ENCODE measurements around the gene FRG2. TPM values are rescaled to one million over a fixed set of nuclear protein-coding genes. Genes with fewer than 3 reads are reported as not detected.
"Not testable (repeated sequence)": the region's sequence is repeated elsewhere in the genome, so short reads cannot be mapped to it uniquely, and the experiment has no call there.

FRG2 gene
- total RNA-seq, 1 experiment from 2014 or later: 0.23 TPM

DNA sequence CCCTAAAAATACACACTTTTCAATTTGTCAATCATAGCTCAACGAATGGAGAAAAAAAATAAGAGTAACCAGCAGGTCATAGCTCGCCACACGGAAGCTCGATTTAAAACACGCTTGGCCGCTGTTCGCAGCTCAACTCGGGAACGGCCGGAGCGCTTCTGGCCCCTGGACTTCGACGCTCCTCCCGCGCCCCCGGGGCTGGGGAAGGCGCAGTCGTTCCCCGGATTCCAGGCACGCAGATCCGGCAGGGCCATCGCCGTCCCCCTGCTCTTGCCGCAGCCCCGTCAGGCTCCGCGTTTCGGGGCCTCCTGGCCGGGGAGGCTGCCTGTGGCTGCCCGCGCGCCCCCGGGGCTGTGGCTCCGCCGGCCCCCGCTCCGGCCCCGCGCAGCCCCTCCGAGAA, 13.8 kb upstream of the FRG2 start:
- H3K36me3 Mint-ChIP-seq (ENCODE audit: insufficient read depth, unreplicated experiment); DNase-seq; H3K27ac Mint-ChIP-seq (ENCODE audit: unreplicated experiment); H3K4me3 ChIP-seq (ENCODE audit: low read depth, low read length); H3K36me3 ChIP-seq (ENCODE audit: control insufficient read depth, insufficient read depth, low read length); H3K9me3 Mint-ChIP-seq (ENCODE audit: unreplicated experiment); H3K4me3 Mint-ChIP-seq (ENCODE audit: unreplicated experiment); POLR2A ChIA-PET; intact Hi-C loops (cut with micrococcal nuclease; ENCODE audit: unreplicated experiment); BruUV-seq (replicated peaks); H3K9me3 ChIP-seq; CTCF ChIA-PET; H3K27me3 ChIP-seq (replicated peaks; ENCODE audit: control insufficient read depth, insufficient read depth, low read length); H3K4me1 Mint-ChIP-seq (ENCODE audit: low read depth, unreplicated experiment); H3K4me1 ChIP-seq; H3K27me3 Mint-ChIP-seq (ENCODE audit: insufficient read depth, unreplicated experiment): not testable (repeated sequence)

- H3K9me3 Mint-ChIP-seq (ENCODE audit: unreplicated experiment); H3K27me3 ChIP-seq (replicated peaks; ENCODE audit: control insufficient read depth, insufficient read depth, low read length); H3K27ac Mint-ChIP-seq (ENCODE audit: unreplicated experiment); H3K4me3 ChIP-seq (ENCODE audit: low read depth, low read length); POLR2A ChIA-PET; BruUV-seq (replicated peaks); H3K4me3 Mint-ChIP-seq (ENCODE audit: unreplicated experiment); H3K4me1 ChIP-seq; H3K36me3 ChIP-seq (ENCODE audit: control insufficient read depth, insufficient read depth, low read length); H3K9me3 ChIP-seq; H3K4me1 Mint-ChIP-seq (ENCODE audit: low read depth, unreplicated experiment); H3K27me3 Mint-ChIP-seq (ENCODE audit: insufficient read depth, unreplicated experiment); H3K36me3 Mint-ChIP-seq (ENCODE audit: insufficient read depth, unreplicated experiment); intact Hi-C loops (cut with micrococcal nuclease; ENCODE audit: unreplicated experiment); CTCF ChIA-PET: not testable (repeated sequence)
- DNase-seq: peak in 1 of 2 experiments; percentile 45
- TF ChIP-seq, protein P1, sequence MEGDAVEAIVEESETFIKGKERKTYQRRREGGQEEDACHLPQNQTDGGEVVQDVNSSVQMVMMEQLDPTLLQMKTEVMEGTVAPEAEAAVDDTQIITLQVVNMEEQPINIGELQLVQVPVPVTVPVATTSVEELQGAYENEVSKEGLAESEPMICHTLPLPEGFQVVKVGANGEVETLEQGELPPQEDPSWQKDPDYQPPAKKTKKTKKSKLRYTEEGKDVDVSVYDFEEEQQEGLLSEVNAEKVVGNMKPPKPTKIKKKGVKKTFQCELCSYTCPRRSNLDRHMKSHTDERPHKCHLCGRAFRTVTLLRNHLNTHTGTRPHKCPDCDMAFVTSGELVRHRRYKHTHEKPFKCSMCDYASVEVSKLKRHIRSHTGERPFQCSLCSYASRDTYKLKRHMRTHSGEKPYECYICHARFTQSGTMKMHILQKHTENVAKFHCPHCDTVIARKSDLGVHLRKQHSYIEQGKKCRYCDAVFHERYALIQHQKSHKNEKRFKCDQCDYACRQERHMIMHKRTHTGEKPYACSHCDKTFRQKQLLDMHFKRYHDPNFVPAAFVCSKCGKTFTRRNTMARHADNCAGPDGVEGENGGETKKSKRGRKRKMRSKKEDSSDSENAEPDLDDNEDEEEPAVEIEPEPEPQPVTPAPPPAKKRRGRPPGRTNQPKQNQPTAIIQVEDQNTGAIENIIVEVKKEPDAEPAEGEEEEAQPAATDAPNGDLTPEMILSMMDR (IDR thresholded peaks at IDR 0.05; ENCODE audit: insufficient read depth in 1 of 2, low read depth in 1 of 2, low read length in 1 of 2, severe bottlenecking in 1 of 2, unreplicated experiment in 1 of 2): peak in 1 of 2 experiments; percentile 15
These were observed 10.8 kb upstream of the FRG2 start for GRCh38 chr4:190037704-190038388.

GRCh38 chr4:190031264-190031663, 4.2 kb upstream of the FRG2 start:
- H3K27me3 Mint-ChIP-seq (ENCODE audit: insufficient read depth, unreplicated experiment); H3K27me3 ChIP-seq (replicated peaks; ENCODE audit: control insufficient read depth, insufficient read depth, low read length); H3K27ac Mint-ChIP-seq (ENCODE audit: unreplicated experiment); H3K36me3 Mint-ChIP-seq (ENCODE audit: insufficient read depth, unreplicated experiment); POLR2A ChIA-PET; H3K9me3 Mint-ChIP-seq (ENCODE audit: unreplicated experiment); H3K4me3 ChIP-seq (ENCODE audit: low read depth, low read length); H3K9me3 ChIP-seq; H3K4me3 Mint-ChIP-seq (ENCODE audit: unreplicated experiment); intact Hi-C loops (cut with micrococcal nuclease; ENCODE audit: unreplicated experiment); CTCF ChIA-PET; H3K4me1 ChIP-seq; BruUV-seq (replicated peaks); DNase-seq; H3K4me1 Mint-ChIP-seq (ENCODE audit: low read depth, unreplicated experiment); H3K36me3 ChIP-seq (ENCODE audit: control insufficient read depth, insufficient read depth, low read length): not testable (repeated sequence)

DNA sequence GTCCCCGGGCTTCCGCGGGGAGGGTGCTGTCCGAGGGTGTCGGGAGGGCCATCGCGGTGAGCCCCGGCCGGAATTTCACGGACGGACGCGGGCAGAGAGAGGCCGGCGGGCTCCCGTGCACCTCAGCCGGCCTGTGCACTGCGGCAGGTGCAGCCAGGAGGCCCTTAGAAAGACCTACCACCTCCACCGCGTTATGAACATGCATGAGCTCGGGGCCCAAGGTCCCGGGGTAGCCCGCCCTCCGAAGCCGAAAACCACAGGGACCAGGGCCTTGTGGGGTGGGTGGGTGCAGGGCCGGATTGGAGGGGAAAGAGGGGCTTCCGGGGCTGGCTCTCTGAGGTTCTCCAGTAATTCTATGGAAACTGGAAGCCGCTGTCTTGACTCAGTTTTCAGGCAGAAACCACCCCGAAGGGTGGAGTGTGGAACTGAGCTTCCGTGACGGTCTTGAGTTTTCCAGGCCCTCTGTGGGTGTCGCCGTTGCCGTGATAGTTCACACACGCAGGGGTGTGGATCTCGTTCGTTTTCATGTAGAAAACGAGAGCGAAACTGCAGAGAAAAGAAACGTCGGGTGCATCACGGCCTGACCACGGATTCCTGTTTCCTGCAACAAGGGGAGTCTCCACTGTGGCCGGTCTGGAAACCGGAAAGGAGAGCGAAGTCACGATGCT, 4.3 kb downstream of the FRG2 start:
- BruUV-seq (replicated peaks); H3K4me1 ChIP-seq; CTCF ChIA-PET; DNase-seq; intact Hi-C loops (cut with micrococcal nuclease; ENCODE audit: unreplicated experiment); H3K9me3 ChIP-seq; H3K27me3 Mint-ChIP-seq (ENCODE audit: insufficient read depth, unreplicated experiment); H3K27ac Mint-ChIP-seq (ENCODE audit: unreplicated experiment); H3K36me3 Mint-ChIP-seq (ENCODE audit: insufficient read depth, unreplicated experiment); H3K4me3 Mint-ChIP-seq (ENCODE audit: unreplicated experiment); H3K27me3 ChIP-seq (replicated peaks; ENCODE audit: control insufficient read depth, insufficient read depth, low read length); H3K4me3 ChIP-seq (ENCODE audit: low read depth, low read length); POLR2A ChIA-PET; H3K4me1 Mint-ChIP-seq (ENCODE audit: low read depth, unreplicated experiment); H3K36me3 ChIP-seq (ENCODE audit: control insufficient read depth, insufficient read depth, low read length): not testable (repeated sequence)
- H3K9me3 Mint-ChIP-seq (ENCODE audit: unreplicated experiment): peaks cover 20% of the 10 kb centered on the region

GRCh38 chr4:190021973-190022372, 5.1 kb downstream of the FRG2 start:
- CTCF ChIA-PET; POLR2A ChIA-PET; H3K27me3 Mint-ChIP-seq (ENCODE audit: insufficient read depth, unreplicated experiment); H3K27ac Mint-ChIP-seq (ENCODE audit: unreplicated experiment); H3K4me1 Mint-ChIP-seq (ENCODE audit: low read depth, unreplicated experiment); H3K36me3 ChIP-seq (ENCODE audit: control insufficient read depth, insufficient read depth, low read length); DNase-seq; H3K27me3 ChIP-seq (replicated peaks; ENCODE audit: control insufficient read depth, insufficient read depth, low read length); H3K4me3 Mint-ChIP-seq (ENCODE audit: unreplicated experiment); H3K36me3 Mint-ChIP-seq (ENCODE audit: insufficient read depth, unreplicated experiment); H3K4me1 ChIP-seq; H3K9me3 ChIP-seq; BruUV-seq (replicated peaks); intact Hi-C loops (cut with micrococcal nuclease; ENCODE audit: unreplicated experiment); H3K4me3 ChIP-seq (ENCODE audit: low read depth, low read length): not testable (repeated sequence)
- H3K9me3 Mint-ChIP-seq (ENCODE audit: unreplicated experiment): peaks cover 20% of the 10 kb centered on the region
